ENCODE measurements around the gene INF2.

- TF ChIP-seq CTCF (IDR thresholded peaks at IDR 0.05) (no peak), POLR2A (IDR thresholded peaks at IDR 0.05) (no peak)
Measured at GRCh38 chr14:104741108-104741802, 51.8 kb downstream of the INF2 start.

All from esophagus squamous epithelium (tissue), 4 donors.